GM19240 (cell line): ENCODE results near the gene NPLOC4.

Source experiments
- DNase-seq: peaks from one replicate; pipeline ENCODE4 v3.0.0; 2011; ENCODE audit warnings: low spot score; ENCODE audit not compliant: insufficient read length

NPLOC4 gene

GRCh38 chr17:81520021-81520901, 116.7 kb downstream of the NPLOC4 start:
- DNase-seq = no peak

GRCh38 chr17:81519284-81520020, 117.5 kb downstream of the NPLOC4 start:
- DNase-seq = no peak

GRCh38 chr17:81518785-81519283, 118.1 kb downstream of the NPLOC4 start:
- DNase-seq = no peak

GRCh38 chr17:81518113-81518784, 118.7 kb downstream of the NPLOC4 start:
- no peak for DNase-seq

GRCh38 chr17:81517339-81518112, 119.4 kb downstream of the NPLOC4 start:
- DNase-seq = peak; percentile 91

GRCh38 chr17:81517009-81517338, 119.9 kb downstream of the NPLOC4 start:
- no peak for DNase-seq

GRCh38 chr17:81516439-81516838, 120.5 kb downstream of the NPLOC4 start:
- no peak for DNase-seq

- DNase-seq = no peak
Measured at GRCh38 chr17:81515530-81516041, 121.3 kb downstream of the NPLOC4 start.

- DNase-seq = no peak
Measured at GRCh38 chr17:81514739-81515529, 122.0 kb downstream of the NPLOC4 start.

- no peak for DNase-seq
Measured at GRCh38 chr17:81514489-81514738, 122.5 kb downstream of the NPLOC4 start.

GRCh38 chr17:81513753-81514488, 123.0 kb downstream of the NPLOC4 start:
- DNase-seq = no peak

- DNase-seq = no peak
Measured at GRCh38 chr17:81513372-81513752, 123.5 kb downstream of the NPLOC4 start.

- peak; percentile 74 for DNase-seq
Measured at GRCh38 chr17:81512562-81513371, 124.1 kb downstream of the NPLOC4 start, which contains the start of gene ACTG1. Gene ACTG1, minus strand, starts transcription at chr17:81512799. Its CDS starts 445 bp downstream, at chr17:81512354.

- no peak for DNase-seq
Measured at GRCh38 chr17:81511804-81512561, 124.9 kb downstream of the NPLOC4 start.

- DNase-seq = no peak
Measured at GRCh38 chr17:81511554-81511803, 125.4 kb downstream of the NPLOC4 start.

- no peak for DNase-seq
Measured at GRCh38 chr17:81510785-81511553, 125.9 kb downstream of the NPLOC4 start.

GRCh38 chr17:81509972-81510784, 126.7 kb downstream of the NPLOC4 start:
- no peak for DNase-seq
